Choroid plexus epithelial cell (primary cell): ENCODE measurements around the gene CPT1A.
"Not testable (repeated sequence)": the region's sequence is repeated elsewhere in the genome, so short reads cannot be mapped to it uniquely, and the experiment has no call there.

Source experiments
- DNase-seq: peaks from one replicate; pipeline ENCODE4 v3.0.0-alpha.2; 2010; ENCODE audit warnings: low read depth
- H3K4me3 ChIP-seq: 2 replicates; pipeline ENCODE4 v1.5.1; 2011; ENCODE audit warnings: low read depth, mild to moderate bottlenecking, control low read depth, low read length, moderate library complexity
- CTCF ChIP-seq: conservative IDR thresholded peaks from 2 replicates; pipeline ENCODE4 v1.5.1; 2011; ENCODE audit warnings: low read depth, mild to moderate bottlenecking, control low read depth, inconsistent platforms, low read length, moderate library complexity

The CPT1A gene

GRCh38 chr11:68841718-68842426, at the start of gene CPT1A:
CPT1A (minus strand) TSS chr11:68841916; CDS start chr11:68815474, 26,442 bp downstream.
- DNase-seq: peak; percentile 75
- H3K4me3 ChIP-seq: peak within 1 kb of the TSS; percentile 79
- no peak for TF ChIP-seq CTCF

GRCh38 chr11:68890490-68891231, 48.9 kb upstream of the CPT1A start:
- H3K4me3 ChIP-seq: no peak overlapping the region
- no peak for TF ChIP-seq CTCF
- peak; percentile 93 for DNase-seq

- no peak overlapping the region for H3K4me3 ChIP-seq
- peak; percentile 84 for TF ChIP-seq CTCF
These were observed 48.3 kb upstream of the CPT1A start for GRCh38 chr11:68889948-68890446.

GRCh38 chr11:68884827-68885226, 43.1 kb upstream of the CPT1A start:
- H3K4me3 ChIP-seq: not testable (repeated sequence)

More at GRCh38 chr11:68889948-68890446, 48.3 kb upstream of the CPT1A start:
- DNase-seq: peak; percentile 89

GRCh38 chr11:68882391-68882790, 40.7 kb upstream of the CPT1A start:
- no peak for TF ChIP-seq CTCF
- no peak for DNase-seq

More at GRCh38 chr11:68884827-68885226, 43.1 kb upstream of the CPT1A start:
- not testable (repeated sequence) for DNase-seq

GRCh38 chr11:68881320-68881719, 39.6 kb upstream of the CPT1A start:
- no peak overlapping the region for H3K4me3 ChIP-seq
- no peak for DNase-seq

More at GRCh38 chr11:68882391-68882790, 40.7 kb upstream of the CPT1A start:
- H3K4me3 ChIP-seq: no peak overlapping the region

More at GRCh38 chr11:68881320-68881719, 39.6 kb upstream of the CPT1A start:
- no peak for TF ChIP-seq CTCF
